HCT116 (cell line): ENCODE results near the gene NLRP12. TPM values are rescaled to one million over a fixed set of nuclear protein-coding genes. Genes with fewer than 3 reads are reported as not detected.
A peak's percentile ranks its signal among the peaks of the same experiment; 100 is the strongest.

Experiments used
- ATAC-seq: fragments of 200-7000 bp; cut with Tn5 transposase; 2 replicates; pipeline ENCODE4 v1.9.1; 2020; ENCODE audit warnings: mild to moderate bottlenecking, moderate library complexity
- BruUV-seq: library from RNA; stranded (reverse); fragments of 400-500 nt; replicated peaks from 2 replicates; lab custom pipeline; 2021; lab: Mats Ljungman, UMichigan
- CTCF ChIA-PET: fragments of 300-600 bp; sonication (Branson Sonifier 250); formaldehyde crosslinking; loops from one replicate; lab custom pipeline; 2021; ENCODE audit warnings: antibody characterized with exemption; lab: Charles Lee
- POLR2A ChIA-PET: fragments of 300-600, 350-600 bp; sonication (Branson Sonifier 250); formaldehyde crosslinking; loops from one replicate; lab custom pipeline; 2021; ENCODE audit warnings: antibody characterized with exemption; lab: Charles Lee
- RAD21 ChIA-PET, 2 experiments: fragments of 300-600 bp; sonication (Branson Sonifier 250); formaldehyde crosslinking; loops; one replicate each; lab custom pipeline; 2023; ENCODE audit warnings: low total read pairs in 2 of 2; ENCODE audit not compliant: uncharacterized antibody in 2 of 2, unreplicated experiment in 2 of 2, low non-redundant PET in 1 of 2; lab: Charles Lee
- DNase-seq: peaks from one replicate; pipeline ENCODE4 v3.0.0-alpha.2; 2010; ENCODE audit warnings: low read depth, low spot score
- H2AFZ ChIP-seq: fragments of 200-600 bp; shearing (Covaris generic), sonication (generic); 2 replicates; pipeline ENCODE4 v1.6.1; 2017; ENCODE audit warnings: low read depth, mixed run types, mixed read lengths, antibody characterized with exemption, low read length; ENCODE audit not compliant: poor library complexity, severe bottlenecking
- H3K27ac ChIP-seq: 2 replicates; pipeline ENCODE4 v1.5.1; 2012; ENCODE audit warnings: low read depth, low read length
- H3K27me3 ChIP-seq: fragments of 200-600 bp; sonication (generic); 2 replicates; pipeline ENCODE4 v1.6.1; 2016; ENCODE audit warnings: mixed run types, low read length, mixed read lengths; ENCODE audit not compliant: insufficient read depth
- H3K36me3 ChIP-seq, 2 experiments: fragments of 200-500 bp in 1 of 2; fragments of 200-600 bp in 1 of 2; sonication (Bioruptor generic) in 1 of 2; sonication (generic) in 1 of 2; 2 replicates each; pipeline versions ENCODE4 v1.5.1 to v1.6.1; 2014 to 2016; ENCODE audit warnings: low read length in 2 of 2, inconsistent platforms in 1 of 2, mixed read lengths in 1 of 2, mixed run types in 1 of 2; ENCODE audit not compliant: insufficient read depth in 2 of 2, control insufficient read depth in 1 of 2
- H3K4me1 ChIP-seq, 2 experiments: fragments of 200-600 bp in 1 of 2; sonication (generic) in 1 of 2; 2 replicates each; pipeline versions ENCODE4 v1.5.1 to v1.6.1; 2012 to 2017; ENCODE audit warnings: low read length in 2 of 2, inconsistent platforms in 1 of 2, mild to moderate bottlenecking in 1 of 2, mixed read lengths in 1 of 2, mixed run types in 1 of 2, moderate library complexity in 1 of 2; ENCODE audit not compliant: insufficient read depth in 2 of 2, control insufficient read depth in 1 of 2
- H3K4me2 ChIP-seq: fragments of 200-600 bp; sonication (generic); 2 replicates; pipeline ENCODE4 v1.6.1; 2017; ENCODE audit warnings: mixed run types, low read length, mixed read lengths
- H3K4me3 ChIP-seq, 2 experiments: fragments of 200-600 bp in 1 of 2; sonication (generic) in 1 of 2; replicated peaks in 1 of 2; 2 replicates each; pipeline ENCODE4 v1.5.1; 2011 to 2016; ENCODE audit warnings: low read length in 2 of 2, control low read depth in 1 of 2, low read depth in 1 of 2, mild to moderate bottlenecking in 1 of 2, mixed read lengths in 1 of 2, mixed run types in 1 of 2
- H3K79me2 ChIP-seq: fragments of 200-600 bp; sonication (generic); 2 replicates; pipeline ENCODE4 v1.6.1; 2017; ENCODE audit warnings: mild to moderate bottlenecking, mixed run types, low read length, moderate library complexity, mixed read lengths; ENCODE audit not compliant: insufficient read depth
- H3K9ac ChIP-seq: fragments of 200-600 bp; sonication (generic); 2 replicates; pipeline ENCODE4 v1.6.1; 2016; ENCODE audit warnings: low read length, mixed read lengths
- H3K9me2 ChIP-seq: fragments of 200-600 bp; sonication (generic), shearing (Covaris generic); 2 replicates; pipeline ENCODE4 v1.6.1; 2017; ENCODE audit warnings: mixed run types, mild to moderate bottlenecking, moderate library complexity; ENCODE audit not compliant: insufficient read depth
- H3K9me3 ChIP-seq, 2 experiments: fragments of 200-500 bp in 1 of 2; fragments of 200-600 bp in 1 of 2; sonication (Bioruptor generic) in 1 of 2; sonication (generic) in 1 of 2; 2 replicates each; pipeline ENCODE4 v1.6.1; 2014 to 2017; ENCODE audit warnings: low read length in 2 of 2, mixed read lengths in 2 of 2, inconsistent platforms in 1 of 2, low read depth in 1 of 2, mild to moderate bottlenecking in 1 of 2, mixed run types in 1 of 2, moderate library complexity in 1 of 2; ENCODE audit not compliant: control insufficient read depth in 1 of 2, insufficient read depth in 1 of 2
- H4K20me1 ChIP-seq: fragments of 200-600 bp; sonication (generic), shearing (Covaris generic); 2 replicates; pipeline ENCODE4 v1.6.1; 2017; ENCODE audit warnings: mixed run types, mild to moderate bottlenecking, moderate library complexity; ENCODE audit not compliant: insufficient read depth
- CBX3 ChIP-seq: IDR thresholded peaks from 2 replicates; pipeline ENCODE4 v1.6.1; 2012; ENCODE audit warnings: low read depth
- CTCF ChIP-seq, 3 experiments: fragments of 200-600 bp in 1 of 3; sonication (generic) in 1 of 3; IDR thresholded peaks in 2 of 3; conservative IDR thresholded peaks in 1 of 3; 2 replicates each; pipeline ENCODE4 v1.5.1; 2012 to 2017; ENCODE audit warnings: low read depth in 2 of 3, low read length in 2 of 3, antibody characterized with exemption in 1 of 3, borderline replicate concordance in 1 of 3, control low read depth in 1 of 3, mild to moderate bottlenecking in 1 of 3, mixed read lengths in 1 of 3, mixed run types in 1 of 3, moderate library complexity in 1 of 3; ENCODE audit not compliant: insufficient read depth in 1 of 3
- FOSL1 ChIP-seq: IDR thresholded peaks from 2 replicates; pipeline ENCODE4 v1.6.1; 2012; ENCODE audit warnings: low read depth
- JUND ChIP-seq: IDR thresholded peaks from 2 replicates; pipeline ENCODE4 v1.6.1; 2012
- POLR2A ChIP-seq: IDR thresholded peaks from 2 replicates; pipeline ENCODE4 v1.7.0; 2011; ENCODE audit warnings: borderline replicate concordance; ENCODE audit not compliant: insufficient read depth, insufficient read length; ENCODE audit errors: extremely low read depth
- POLR2AphosphoS5 ChIP-seq: IDR thresholded peaks from 2 replicates; pipeline ENCODE4 v1.6.1; 2011; ENCODE audit warnings: mild to moderate bottlenecking, low read depth, low read length, moderate library complexity
- RAD21 ChIP-seq: IDR thresholded peaks from 2 replicates; pipeline ENCODE4 v1.6.1; 2012; ENCODE audit warnings: low read depth, mild to moderate bottlenecking
- SIN3A ChIP-seq: IDR thresholded peaks from 2 replicates; pipeline ENCODE4 v1.6.1; 2012; ENCODE audit warnings: low read depth
- SP1 ChIP-seq: IDR thresholded peaks from 2 replicates; pipeline ENCODE4 v1.6.1; 2012; ENCODE audit warnings: low read depth
- TCF7L2 ChIP-seq: IDR thresholded peaks from 2 replicates; pipeline ENCODE4 v1.7.0; 2011; ENCODE audit warnings: borderline replicate concordance, inconsistent platforms; ENCODE audit not compliant: insufficient read depth, insufficient read length; ENCODE audit errors: extremely low read depth
- YY1 ChIP-seq: IDR thresholded peaks from 2 replicates; pipeline ENCODE4 v1.6.1; 2011; ENCODE audit warnings: low read length, low read depth, moderate library complexity, mild to moderate bottlenecking; ENCODE audit not compliant: insufficient replicate concordance; ENCODE audit errors: extremely low read depth
- ZBTB33 ChIP-seq: IDR thresholded peaks from 2 replicates; pipeline ENCODE4 v1.6.1; 2011; ENCODE audit warnings: mild to moderate bottlenecking, low read length, moderate library complexity; ENCODE audit not compliant: insufficient replicate concordance; ENCODE audit errors: extremely low read depth
- ZFX ChIP-seq: fragments of 450-650 bp; IDR thresholded peaks from 2 replicates; pipeline ENCODE4 v1.6.1; 2017
- intact Hi-C: fragments of 100-400 bp; cut with micrococcal nuclease; formaldehyde crosslinking; loops from 2 replicates; pipeline ENCODE4 v1.10.0; 2022
- total RNA-seq: library from RNA; stranded (reverse); gene quantifications from one replicate; pipeline ENCODE4 v1.2.1, GENCODE V29; 2021; ENCODE audit not compliant: unreplicated experiment
- TF ChIP-seq, protein P1 (sequence below): IDR thresholded peaks from 2 replicates; pipeline ENCODE4 v1.6.1; 2012

Gene NLRP12
- total RNA-seq, 1 experiment from 2014 or later = 0.25 TPM

GRCh38 chr19:53871454-53871853 lies 47.3 kb upstream of the NLRP12 start:
- no peak overlapping the region for H3K4me2 ChIP-seq
- H3K36me3 ChIP-seq = peaks cover 20 to 21% of the 10 kb centered on the region in 2 experiments
- no peak for ATAC-seq
- TF ChIP-seq ZBTB33 = no peak
- TF ChIP-seq YY1 = no peak
- no peak for TF ChIP-seq JUND
- no peak for TF ChIP-seq SP1
- H2AFZ ChIP-seq = no peak overlapping the region
- no peak overlapping the region for H3K27ac ChIP-seq
- H3K4me1 ChIP-seq = peaks cover 0 to 23% of the 10 kb centered on the region in 2 experiments; a peak in 3 of 4 replicates
- H3K9me2 ChIP-seq = no peaks in the 10 kb centered on the region
- DNase-seq = no peak
- H3K9ac ChIP-seq = no peak overlapping the region
- POLR2A ChIA-PET = no interaction called here
- BruUV-seq = no TSS peak
- no peaks in the 10 kb centered on the region for H3K9me3 ChIP-seq
- H3K27me3 ChIP-seq = no peaks in the 10 kb centered on the region
- no peak overlapping the region for H3K4me3 ChIP-seq
- H3K79me2 ChIP-seq = peaks cover 41% of the 10 kb centered on the region
- RAD21 ChIA-PET = interaction anchor here in 1 of 2 experiments (0.6 kb wide), 1 partner anchor 157 kb away, joined by 4 read pairs; no protein-coding TSS in a partner anchor
- intact Hi-C loops = no loop called here
- H4K20me1 ChIP-seq = no peaks in the 10 kb centered on the region
- CTCF ChIA-PET = no interaction called here

- ChIA-PET RAD21 (no interaction called here), CTCF (no interaction called here), POLR2A (no interaction called here)
- intact Hi-C loops = no loop called here
- Histone ChIP-seq H3K79me2 (peaks cover 41% of the 10 kb centered on the region), H3K4me1 (peaks cover 4 to 32% of the 10 kb centered on the region in 2 experiments; a peak in 3 of 4 replicates), H3K9me2 (no peaks in the 10 kb centered on the region), H3K4me2 (0 out of 2 replicates have a peak overlapping the region, but pooled peaks have one; percentile 9), H3K36me3 (peaks cover 17 to 20% of the 10 kb centered on the region in 2 experiments), H3K4me3 (no peak overlapping the region), H3K9me3 (no peaks in the 10 kb centered on the region), H3K27me3 (no peaks in the 10 kb centered on the region), H4K20me1 (no peaks in the 10 kb centered on the region), H3K9ac (no peak overlapping the region), H3K27ac (peak overlapping the region; percentile 38; the same call in 1 of the 2 replicates), H2AFZ (no peak overlapping the region)
- ATAC-seq (no peak), DNase-seq (no peak)
- no TSS peak for BruUV-seq
- no peak for TF ChIP-seq TCF7L2
- TF ChIP-seq ZFX = no peak
- TF ChIP-seq SIN3A = no peak
- TF ChIP-seq ZBTB33 = no peak
- TF ChIP-seq CBX3 = no peak
- no peak for TF ChIP-seq YY1
- no peak for TF ChIP-seq JUND
- TF ChIP-seq RAD21 = no peak
- TF ChIP-seq CTCF (IDR thresholded peaks at IDR 0.05 in 2 of 3, conservative IDR thresholded peaks at IDR 0.05 in 1 of 3; ENCODE audit: borderline replicate concordance in 1 of 3, insufficient read depth in 1 of 3, low read depth in 2 of 3, low read length in 2 of 3) = no peak
- no peak for TF ChIP-seq FOSL1
- TF ChIP-seq POLR2AphosphoS5 = no peak
- no peak for TF ChIP-seq POLR2A
- TF ChIP-seq, protein P1, sequence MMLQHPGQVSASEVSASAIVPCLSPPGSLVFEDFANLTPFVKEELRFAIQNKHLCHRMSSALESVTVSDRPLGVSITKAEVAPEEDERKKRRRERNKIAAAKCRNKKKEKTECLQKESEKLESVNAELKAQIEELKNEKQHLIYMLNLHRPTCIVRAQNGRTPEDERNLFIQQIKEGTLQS = no peak
These were observed 46.4 kb upstream of the NLRP12 start for GRCh38 chr19:53870485-53870844.
